H1 (cell line): Measurements from ENCODE around the gene SH3TC2. TPM values are rescaled to one million over a fixed set of nuclear protein-coding genes. Genes with fewer than 3 reads are reported as not detected.

Experiments used
- CTCF ChIA-PET: fragments of 300-600 bp; sonication (Branson Sonifier 250); formaldehyde crosslinking; loops from one replicate; lab custom pipeline; 2021; ENCODE audit not compliant: partially characterized antibody; lab: Charles Lee
- POLR2A ChIA-PET: fragments of 300-600 bp; sonication (Branson Sonifier 250); formaldehyde crosslinking; loops from one replicate; lab custom pipeline; 2021; ENCODE audit warnings: inconsistent platforms; ENCODE audit not compliant: partially characterized antibody; lab: Charles Lee
- DNase-seq, 2 experiments: peaks; one replicate each; pipeline versions ENCODE4 v3.0.0 to v3.0.0-alpha.2; 2010 to 2022; ENCODE audit warnings: low spot score in 2 of 2, low read depth in 1 of 2, mixed read lengths in 1 of 2
- FAIRE-seq: peaks from 2 replicates; lab custom pipeline; 2011; peaks lifted over from hg19 to GRCh38; lab: Jason Lieb, UNC
- H2AFZ ChIP-seq: 2 replicates; pipeline ENCODE4 v1.8.1; 2012; ENCODE audit warnings: low read length, inconsistent platforms
- H2AK5ac ChIP-seq: 2 replicates; pipeline ENCODE4 v1.6.1; 2013; ENCODE audit warnings: low read depth, low read length
- H2BK120ac ChIP-seq: replicated peaks from 2 replicates; pipeline ENCODE3; 2013; ENCODE audit warnings: low read depth, low read length, inconsistent platforms
- H2BK12ac ChIP-seq: 2 replicates; pipeline ENCODE4 v1.6.1; 2013; ENCODE audit warnings: low read depth, low read length
- H2BK15ac ChIP-seq: 2 replicates; pipeline ENCODE4 v1.6.1; 2013; ENCODE audit warnings: low read length
- H2BK20ac ChIP-seq: 2 replicates; pipeline ENCODE4 v1.6.1; 2013; ENCODE audit warnings: low read length
- H2BK5ac ChIP-seq: 2 replicates; pipeline ENCODE4 v1.6.1; 2013; ENCODE audit warnings: low read depth, low read length
- H3K14ac ChIP-seq: 2 replicates; pipeline ENCODE4 v1.6.1; 2013; ENCODE audit warnings: inconsistent platforms; ENCODE audit not compliant: insufficient read length
- H3K18ac ChIP-seq: 2 replicates; pipeline ENCODE4 v1.6.1; 2013; ENCODE audit warnings: low read length; ENCODE audit errors: extremely low read depth
- H3K23ac ChIP-seq: 2 replicates; pipeline ENCODE4 v1.6.1; 2013; ENCODE audit warnings: inconsistent platforms; ENCODE audit not compliant: insufficient read length
- H3K23me2 ChIP-seq: 2 replicates; pipeline ENCODE4 v1.6.1; 2013; ENCODE audit warnings: low read depth, low read length
- H3K27ac ChIP-seq: 2 replicates; pipeline ENCODE4 v1.6.1; 2011; ENCODE audit warnings: low read depth, low read length, inconsistent platforms
- H3K27me3 ChIP-seq, 4 experiments: replicated peaks in 1 of 4; 1 replicate in 1 of 4; 2 replicates in 3 of 4; pipeline versions ENCODE4 v1.6.1 to v1.8.1; 2011 to 2013; ENCODE audit warnings: low read length in 3 of 4, mild to moderate bottlenecking in 3 of 4, inconsistent platforms in 2 of 4, mixed read lengths in 2 of 4, moderate library complexity in 1 of 4; ENCODE audit not compliant: control insufficient read depth in 3 of 4, insufficient read depth in 3 of 4; ENCODE audit errors: extremely low read depth in 1 of 4
- H3K36me3 ChIP-seq, 4 experiments: 2 replicates each; pipeline versions ENCODE4 v1.6.1 to v1.8.1; 2011 to 2013; ENCODE audit warnings: mild to moderate bottlenecking in 4 of 4, low read length in 3 of 4, moderate library complexity in 2 of 4, control low read depth in 1 of 4, inconsistent platforms in 1 of 4; ENCODE audit not compliant: insufficient read depth in 4 of 4, control insufficient read depth in 2 of 4
- H3K4ac ChIP-seq: replicated peaks from 2 replicates; pipeline ENCODE3; 2013; ENCODE audit warnings: low read length, low read depth, mixed read lengths, inconsistent platforms; ENCODE audit not compliant: insufficient read length
- H3K4me1 ChIP-seq, 4 experiments: replicated peaks in 1 of 4; 1 replicate in 1 of 4; 2 replicates in 3 of 4; pipeline versions ENCODE4 v1.6.1 to v1.8.1; 2011 to 2013; ENCODE audit warnings: low read length in 3 of 4, inconsistent platforms in 2 of 4, mixed read lengths in 1 of 4; ENCODE audit not compliant: insufficient read depth in 4 of 4, control insufficient read depth in 3 of 4
- H3K4me2 ChIP-seq, 2 experiments: 2 replicates each; pipeline versions ENCODE4 v1.6.1 to v1.8.1; 2011 to 2013; ENCODE audit warnings: low read depth in 2 of 2, low read length in 2 of 2, control low read depth in 1 of 2, inconsistent platforms in 1 of 2, mild to moderate bottlenecking in 1 of 2; ENCODE audit not compliant: insufficient read depth in 1 of 2
- H3K4me3 ChIP-seq, 4 experiments: fragments of 200-600, 300-600 bp in 1 of 4; sonication (generic), shearing (Covaris generic), sonication (Bioruptor Twin) in 1 of 4; 2 replicates each; pipeline versions ENCODE4 v1.5.1 to v1.8.1; 2011 to 2016; ENCODE audit warnings: low read length in 4 of 4, low read depth in 3 of 4, control low read depth in 2 of 4, inconsistent platforms in 2 of 4, mild to moderate bottlenecking in 2 of 4, mixed read lengths in 1 of 4, moderate library complexity in 1 of 4; ENCODE audit not compliant: insufficient read depth in 2 of 4; ENCODE audit errors: extremely low read depth in 1 of 4
- H3K56ac ChIP-seq: replicated peaks from 2 replicates; pipeline ENCODE3; 2013; ENCODE audit warnings: low read depth, mild to moderate bottlenecking, mixed read lengths, low read length, inconsistent platforms; ENCODE audit not compliant: insufficient read length
- H3K79me1 ChIP-seq: 2 replicates; pipeline ENCODE4 v1.6.1; 2013; ENCODE audit warnings: low read depth, low read length, control low read depth
- H3K79me2 ChIP-seq, 2 experiments: 2 replicates each; pipeline versions ENCODE4 v1.6.1 to v1.8.1; 2012 to 2013; ENCODE audit warnings: low read length in 2 of 2, mild to moderate bottlenecking in 2 of 2, inconsistent platforms in 1 of 2; ENCODE audit not compliant: insufficient read depth in 2 of 2, control insufficient read depth in 1 of 2
- H3K9ac ChIP-seq, 4 experiments: replicated peaks in 1 of 4; 1 replicate in 1 of 4; 2 replicates in 3 of 4; pipeline versions ENCODE4 v1.6.1 to v1.8.1; 2011 to 2013; ENCODE audit warnings: low read depth in 3 of 4, low read length in 3 of 4, control low read depth in 2 of 4, mild to moderate bottlenecking in 2 of 4, moderate library complexity in 2 of 4, inconsistent platforms in 1 of 4; ENCODE audit errors: extremely low read depth in 1 of 4
- H3K9me3 ChIP-seq, 2 experiments: 2 replicates each; pipeline versions ENCODE4 v1.6.1 to v1.8.1; 2012 to 2013; ENCODE audit warnings: mild to moderate bottlenecking in 2 of 2, moderate library complexity in 2 of 2, control low read depth in 1 of 2, inconsistent platforms in 1 of 2, low read depth in 1 of 2, low read length in 1 of 2, mixed read lengths in 1 of 2; ENCODE audit not compliant: insufficient read depth in 2 of 2
- H4K20me1 ChIP-seq, 2 experiments: replicated peaks in 1 of 2; 2 replicates each; pipeline versions ENCODE3 to v1.8.1; 2011 to 2013; ENCODE audit warnings: inconsistent platforms in 2 of 2, low read length in 2 of 2, mild to moderate bottlenecking in 1 of 2; ENCODE audit not compliant: insufficient read depth in 2 of 2, control insufficient read depth in 1 of 2
- H4K5ac ChIP-seq: 2 replicates; pipeline ENCODE4 v1.6.1; 2013; ENCODE audit warnings: low read length, low read depth, mixed read lengths, inconsistent platforms; ENCODE audit not compliant: insufficient read length
- H4K8ac ChIP-seq: 2 replicates; pipeline ENCODE4 v1.8.0; 2013; ENCODE audit warnings: mild to moderate bottlenecking, moderate library complexity, low read length, inconsistent platforms; ENCODE audit not compliant: insufficient read depth; ENCODE audit errors: extremely low read depth
- H4K91ac ChIP-seq: replicated peaks from 2 replicates; pipeline ENCODE3; 2013; ENCODE audit warnings: low read length, mixed read lengths, inconsistent platforms; ENCODE audit not compliant: insufficient read length
- ATF3 ChIP-seq: IDR thresholded peaks from 2 replicates; pipeline ENCODE4 v1.6.1; 2011; ENCODE audit warnings: low read depth, mild to moderate bottlenecking, low read length; ENCODE audit not compliant: insufficient read depth
- CHD2 ChIP-seq: IDR thresholded peaks from 2 replicates; pipeline ENCODE4 v1.6.1; 2012; ENCODE audit warnings: low read length, improper control_type of control experiment
- CREB1 ChIP-seq: IDR thresholded peaks from 2 replicates; pipeline ENCODE4 v1.6.1; 2012; ENCODE audit warnings: inconsistent platforms
- E2F6 ChIP-seq: IDR thresholded peaks from 2 replicates; pipeline ENCODE4 v1.6.1; 2012; ENCODE audit warnings: inconsistent platforms
- FOSL1 ChIP-seq: IDR thresholded peaks from 2 replicates; pipeline ENCODE4 v1.6.1; 2011; ENCODE audit warnings: mild to moderate bottlenecking, low read depth, low read length, moderate library complexity; ENCODE audit not compliant: insufficient read depth
- KDM1A ChIP-seq: fragments of 200-600, 300-600 bp; sonication (generic); IDR thresholded peaks from 2 replicates; pipeline ENCODE4 v1.7.1; 2016; ENCODE audit warnings: mild to moderate bottlenecking, low read length, borderline replicate concordance
- KDM4A ChIP-seq: IDR thresholded peaks from one replicate; pipeline ENCODE4 v1.7.1; 2012; ENCODE audit warnings: low read depth, mild to moderate bottlenecking, moderate library complexity, low read length, inconsistent platforms; ENCODE audit not compliant: severe bottlenecking
- MAX ChIP-seq: IDR thresholded peaks from 2 replicates; pipeline ENCODE4 v1.6.1; 2012; ENCODE audit warnings: inconsistent platforms
- NRF1 ChIP-seq: IDR thresholded peaks from 2 replicates; pipeline ENCODE4 v1.6.1; 2011; ENCODE audit warnings: mild to moderate bottlenecking, low read depth, low read length, improper control_type of control experiment
- RXRA ChIP-seq: IDR thresholded peaks from 2 replicates; pipeline ENCODE4 v1.6.1; 2011; ENCODE audit warnings: low read depth, mild to moderate bottlenecking, low read length, moderate library complexity; ENCODE audit not compliant: insufficient read depth
- SIRT6 ChIP-seq: IDR thresholded peaks from one replicate; pipeline ENCODE4 v1.7.1; 2012; ENCODE audit warnings: low read length, inconsistent platforms
- USF2 ChIP-seq: IDR thresholded peaks from 2 replicates; pipeline ENCODE4 v1.6.1; 2011; ENCODE audit warnings: low read length, improper control_type of control experiment
- WGBS, 2 experiments: shearing (Covaris generic) in 1 of 2; methylation state at CpG; one replicate each; pipeline versions ENCODE4 v1.1.6 to v1.1.7; 2013 to 2015; ENCODE audit warnings: low lambda C conversion rate in 2 of 2, mixed read lengths in 2 of 2, inconsistent platforms in 1 of 2, low coverage in 1 of 2, missing lambda C conversion rate in 1 of 2; ENCODE audit not compliant: insufficient replicate concordance in 2 of 2, insufficient coverage in 1 of 2, insufficient read length in 1 of 2; ENCODE audit errors: extremely low coverage in 1 of 2, missing lambda C conversion rate in 1 of 2; 5-methylcytosine and 5-hydroxymethylcytosine counted together
- polyA plus RNA-seq, 7 experiments: library from polyadenylated mRNA; depleted of rRNA in 3 of 7; stranded (reverse) in 5 of 7; unstranded in 2 of 7; fragments of >200 nt in 5 of 7; fragments of 200-250 nt in 2 of 7; gene quantifications; 1 replicate in 5 of 7; 2 replicates in 1 of 7; 4 replicates in 1 of 7; pipeline versions ENCODE4 v1.2.1 to v1.2.3, GENCODE V29; 2011 to 2013; ENCODE audit warnings: missing spikeins in 2 of 7, mixed read lengths in 2 of 7
- total RNA-seq: library from RNA; stranded (reverse); fragmentation: NEBNext Ultra II Directional; extraction: Animal tissue kit (Norgen Biotek cat#: 25700); gene quantifications from 2 replicates; pipeline ENCODE4 v1.2.1, GENCODE V29; 2021

SH3TC2 gene
- total and polyA plus RNA-seq, 2 of the 8 experiments (the other 6 are each of a cell fraction or from before 2014, with no cell fraction given), result 0.11 to 0.80 TPM

GRCh38 chr5:149014571-149015031, 48.3 kb downstream of the SH3TC2 start:
- Histone ChIP-seq H3K23me2 (no peaks in the 10 kb centered on the region), H2AK5ac (no peak overlapping the region), H2BK15ac (no peak overlapping the region), H3K23ac (no peak overlapping the region), H3K4ac (no peak overlapping the region), H3K4me1 (no peaks in the 10 kb centered on the region), H3K27ac (no peak overlapping the region), H2BK5ac (no peak overlapping the region), H4K91ac (no peak overlapping the region), H4K8ac (no peak overlapping the region), H3K4me2 (no peak overlapping the region), H3K79me2 (no peaks in the 10 kb centered on the region), H3K9me3 (no peaks in the 10 kb centered on the region), H2BK20ac (no peak overlapping the region), H2BK12ac (no peak overlapping the region), H3K79me1 (no peaks in the 10 kb centered on the region; the same call in 1 of the 2 replicates), H3K36me3 (no peaks in the 10 kb centered on the region), H3K18ac (no peak overlapping the region), H4K5ac (no peak overlapping the region), H3K56ac (no peak overlapping the region), H2AFZ (no peak overlapping the region), H4K20me1 (no peaks in the 10 kb centered on the region), H3K4me3 (no peak overlapping the region), H3K9ac (no peak overlapping the region), H3K27me3 (no peaks in the 10 kb centered on the region), H3K14ac (no peak overlapping the region), H2BK120ac (no peak overlapping the region)
- ChIA-PET CTCF (interaction anchor here (0.7 to 3.6 kb wide), 3 partner anchors 57 to 283 kb away, joined by 3 to 14 read pairs (median 4); no protein-coding TSS in a partner anchor), POLR2A (no interaction called here)
- FAIRE-seq (no peak), DNase-seq (no peak)
- 93% methylated on average over 2 of the region's 2 CpGs; no CpG with 5 or more reads in 1 of the 2 experiments for WGBS, 2 experiments
- no peak for TF ChIP-seq E2F6
- no peak for TF ChIP-seq SIRT6
- TF ChIP-seq KDM1A, result no peak
- no peak for TF ChIP-seq MAX
- TF ChIP-seq FOSL1, result no peak
- no peak for TF ChIP-seq NRF1
- no peak for TF ChIP-seq KDM4A
- no peak for TF ChIP-seq CHD2
- TF ChIP-seq CREB1, result no peak
- no peak for TF ChIP-seq ATF3
- TF ChIP-seq USF2, result no peak
- no peak for TF ChIP-seq RXRA
